GM04503 (cell line): ENCODE data around the gene OSBPL5.

Experiments
- DNase-seq: peaks from one replicate; pipeline ENCODE4 v3.0.0-alpha.2; 2012; ENCODE audit warnings: low read depth

The OSBPL5 gene

GRCh38 chr11:3162410-3163240, 2.5 kb downstream of the OSBPL5 start:
- no peak for DNase-seq

DNA sequence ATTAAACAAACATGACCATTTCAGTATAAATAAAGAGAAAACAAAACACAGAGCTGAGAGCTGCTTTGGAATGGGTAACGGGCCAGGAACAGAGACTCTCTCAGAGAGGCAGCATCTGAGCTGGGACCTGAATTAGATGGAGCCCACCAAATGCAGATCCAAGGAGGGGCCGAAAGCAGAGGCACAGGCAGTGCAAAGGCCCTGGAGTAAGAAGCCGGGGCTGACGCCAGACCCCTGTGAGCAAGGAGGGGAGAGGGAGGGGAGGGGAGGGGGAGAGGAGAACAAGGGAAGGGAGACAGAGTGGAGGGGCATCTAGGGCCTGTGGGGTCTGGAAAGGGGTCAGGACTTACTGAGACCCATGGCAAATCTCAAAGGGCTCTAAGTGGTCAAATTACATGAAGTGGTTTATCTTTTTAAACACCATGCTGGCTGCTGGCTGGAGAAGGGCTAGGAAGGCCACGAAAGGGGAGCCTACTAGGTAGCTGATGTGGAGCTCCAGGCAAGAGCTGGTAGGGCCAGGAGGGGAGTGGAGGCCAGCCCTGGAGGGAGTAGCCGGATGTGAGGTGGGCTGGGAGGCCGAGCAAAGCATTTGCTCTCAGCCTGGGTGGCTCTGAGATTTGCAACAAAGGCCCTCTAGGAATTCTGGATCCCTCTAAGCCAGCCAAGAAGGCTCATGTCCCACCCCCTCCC, 3.2 kb downstream of the OSBPL5 start:
- DNase-seq: no peak

GRCh38 chr11:3161309-3161708, 3.8 kb downstream of the OSBPL5 start:
- DNase-seq: no peak

DNA sequence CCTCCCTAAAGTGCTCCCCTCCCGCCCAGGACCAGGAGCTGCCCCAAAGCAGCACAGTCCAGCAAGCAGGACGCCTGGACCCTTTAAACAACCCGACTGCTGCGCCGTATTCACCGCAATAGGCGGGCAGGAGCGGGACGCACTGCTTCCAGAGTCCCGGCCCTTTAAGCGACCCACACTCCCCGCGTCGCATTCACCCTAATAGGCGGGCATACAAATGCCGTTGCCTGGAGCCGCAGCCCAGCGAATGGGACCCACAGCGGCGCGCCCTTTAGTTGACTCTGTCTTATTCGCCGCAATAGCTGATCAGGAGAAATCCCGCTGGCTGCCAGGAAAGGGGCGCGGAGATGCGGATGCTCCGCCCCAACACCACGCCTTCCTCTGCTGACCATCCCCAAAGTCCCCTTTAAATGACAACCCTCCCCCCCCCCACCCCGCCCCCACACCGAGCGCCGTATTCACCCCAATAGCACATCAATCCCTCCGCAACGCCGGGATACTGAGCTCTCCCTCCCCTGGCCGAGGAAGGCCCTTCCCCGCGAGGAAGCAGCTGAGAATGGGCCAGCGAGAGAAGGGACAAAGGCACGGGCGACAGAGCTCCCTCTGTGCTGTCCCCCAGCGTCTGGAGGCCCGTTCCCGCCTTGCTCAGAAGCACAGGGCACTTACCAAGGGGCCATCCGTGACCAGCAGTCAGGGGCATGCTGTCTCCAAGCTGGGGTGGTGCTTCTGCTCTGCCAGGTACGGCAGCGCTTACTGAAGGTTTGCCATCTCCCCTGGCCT, 4.7 kb downstream of the OSBPL5 start:
- DNase-seq: peak; percentile 53

GRCh38 chr11:3159296-3160190, 5.6 kb downstream of the OSBPL5 start:
- no peak for DNase-seq

DNA sequence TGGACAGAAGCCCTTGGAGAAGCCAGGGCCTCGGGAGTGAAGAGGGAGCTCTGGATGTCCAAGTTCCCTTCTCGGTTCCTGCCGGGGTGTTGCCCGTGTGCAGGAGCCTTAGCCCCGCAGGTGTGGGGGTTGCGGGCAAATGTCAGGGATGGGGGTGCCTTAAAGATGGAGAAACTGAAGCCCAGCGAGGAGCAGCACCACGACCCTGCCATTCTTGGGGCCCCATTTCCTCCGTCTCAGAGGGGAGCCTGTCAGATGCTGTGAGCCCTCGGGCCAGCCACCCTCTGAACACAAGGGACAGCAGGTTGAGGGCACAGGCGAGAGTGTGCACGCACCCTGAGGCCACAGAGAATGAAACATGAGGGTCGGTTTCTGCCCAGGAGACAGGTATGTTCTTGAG, 6.3 kb downstream of the OSBPL5 start:
- no peak for DNase-seq

DNA sequence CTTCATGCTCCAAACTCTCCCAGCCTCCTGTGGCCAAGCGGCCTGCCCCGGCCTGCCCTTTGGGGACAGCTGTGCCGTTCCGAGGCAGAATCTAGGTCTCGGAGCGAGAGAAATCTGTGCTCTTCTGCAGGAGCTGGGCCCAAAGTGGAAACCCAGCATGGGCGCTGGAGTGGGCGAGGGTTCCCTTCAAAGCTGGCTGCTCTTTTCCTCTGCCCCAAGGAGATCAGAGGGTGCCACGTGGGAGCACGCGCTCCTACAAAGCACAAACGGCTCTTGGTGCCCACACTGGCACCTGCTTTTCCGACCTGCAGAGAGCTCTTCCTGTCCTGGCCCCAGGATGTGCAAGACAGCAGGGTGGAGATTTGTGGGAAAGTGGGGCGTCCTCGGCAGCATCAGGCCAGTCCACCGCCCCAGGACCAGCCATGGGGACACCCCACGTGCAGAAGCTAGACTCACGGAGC, 6.9 kb downstream of the OSBPL5 start:
- no peak for DNase-seq

DNA sequence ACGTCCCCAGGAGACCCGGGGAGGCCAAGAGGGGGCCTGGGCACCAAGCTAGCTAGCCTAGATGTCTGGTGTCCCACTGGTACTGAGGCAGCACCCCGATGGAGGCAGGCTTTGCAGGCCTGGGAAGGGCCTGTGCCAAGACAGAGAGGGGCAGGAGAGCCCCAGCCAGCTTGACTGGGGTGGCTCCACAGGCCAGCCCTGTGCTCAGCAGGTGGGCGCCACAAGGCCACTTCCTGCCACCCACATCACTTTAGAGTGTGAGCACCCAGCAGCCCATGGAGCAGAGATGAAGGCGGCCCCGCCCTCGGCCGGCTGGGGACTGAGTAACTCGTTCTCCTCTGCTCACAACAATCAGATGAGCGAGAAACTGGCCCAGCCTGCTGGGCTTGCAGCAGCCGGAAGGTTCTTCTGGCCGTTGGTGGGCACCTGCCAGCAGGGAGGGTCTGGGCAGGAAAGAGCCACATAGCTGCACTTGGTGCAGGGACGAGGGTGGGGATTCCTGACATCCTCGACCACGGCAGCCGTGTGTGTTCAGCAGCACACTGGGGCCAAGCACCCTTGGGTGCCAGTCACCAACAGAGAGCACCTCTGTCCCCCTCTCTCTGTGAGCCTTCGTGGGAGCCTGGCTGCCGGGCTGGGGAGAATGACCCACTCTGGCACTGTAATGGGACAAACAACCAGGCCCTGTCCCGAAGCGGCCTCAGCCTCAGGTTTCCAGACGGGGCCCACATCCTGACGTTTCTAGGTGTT, 7.6 kb downstream of the OSBPL5 start:
- no peak for DNase-seq

- DNase-seq: no peak
Measured at GRCh38 chr11:3156661-3157311, 8.3 kb downstream of the OSBPL5 start.

DNA sequence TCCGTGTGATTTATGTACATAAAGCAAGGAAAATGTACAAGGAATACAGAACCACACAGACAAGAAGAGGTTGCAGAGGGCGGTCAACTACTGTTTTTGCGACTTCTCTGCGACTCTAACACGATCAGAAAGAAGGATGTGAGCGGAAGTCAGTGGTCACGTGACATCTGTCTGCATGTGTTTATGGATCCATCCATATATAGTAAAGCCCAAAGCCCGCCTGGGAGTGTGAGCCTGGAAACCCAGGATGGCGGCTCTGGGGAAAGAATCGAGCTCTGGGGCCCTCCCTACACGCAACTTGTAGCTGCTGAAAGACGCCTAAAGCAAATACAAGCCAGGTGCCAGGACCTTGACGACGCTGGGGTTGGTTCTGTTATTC, 8.8 kb downstream of the OSBPL5 start:
- no peak for DNase-seq

DNA sequence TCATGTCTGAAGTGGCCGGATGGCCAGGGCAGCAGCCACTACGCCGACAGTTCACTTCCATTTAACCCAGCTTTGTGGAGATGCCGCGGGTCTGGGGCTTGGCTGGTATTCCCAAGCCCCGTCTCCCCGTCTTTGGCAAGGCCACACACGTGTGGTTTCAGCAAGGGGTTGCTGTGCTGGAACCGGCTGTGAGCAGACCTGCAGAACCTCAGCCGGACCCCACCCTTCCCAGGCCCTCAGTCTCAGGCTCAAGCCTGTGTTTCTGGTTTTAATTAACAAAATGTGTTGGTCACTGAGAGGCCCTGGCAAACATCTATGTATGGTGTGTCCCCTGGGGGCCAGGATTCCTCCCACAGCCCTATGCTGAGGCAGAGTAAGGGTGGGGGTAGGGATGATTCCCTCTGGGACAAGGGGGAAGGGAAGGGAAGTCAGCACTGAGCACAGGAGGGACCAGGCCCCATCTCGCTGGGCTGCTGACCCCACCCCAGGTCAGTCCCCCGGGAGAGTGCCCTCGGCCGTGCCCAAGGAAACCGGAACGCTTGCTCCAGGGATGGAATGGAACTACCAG, 9.3 kb downstream of the OSBPL5 start:
- DNase-seq: peak; percentile 53

DNA sequence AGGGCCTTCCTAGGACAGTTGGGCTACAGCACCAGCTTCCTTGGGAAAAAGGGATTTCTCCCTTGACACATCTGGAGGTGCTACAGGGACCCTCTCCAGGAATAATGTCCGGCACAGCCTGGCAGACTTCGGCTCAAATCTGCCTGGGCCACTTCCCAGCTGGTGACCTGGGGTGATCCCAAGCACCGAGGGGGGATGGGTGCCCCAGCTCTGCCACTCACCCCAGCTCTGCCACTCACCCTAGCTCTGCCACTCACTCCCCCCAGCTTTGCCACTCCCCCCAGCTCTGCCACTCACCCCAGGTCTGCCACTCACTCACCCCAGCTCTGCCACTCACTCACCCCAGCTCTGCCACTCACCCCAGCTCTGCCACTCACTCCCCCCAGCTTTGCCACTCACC, 9.9 kb downstream of the OSBPL5 start:
- DNase-seq: no peak

- DNase-seq: no peak
Measured at GRCh38 chr11:3154001-3154599, 11.0 kb downstream of the OSBPL5 start.

- peak; percentile 39 for DNase-seq
Measured at GRCh38 chr11:3153291-3153861, 11.7 kb downstream of the OSBPL5 start.

- DNase-seq: no peak
Measured at GRCh38 chr11:3152471-3153110, 12.5 kb downstream of the OSBPL5 start.

DNA sequence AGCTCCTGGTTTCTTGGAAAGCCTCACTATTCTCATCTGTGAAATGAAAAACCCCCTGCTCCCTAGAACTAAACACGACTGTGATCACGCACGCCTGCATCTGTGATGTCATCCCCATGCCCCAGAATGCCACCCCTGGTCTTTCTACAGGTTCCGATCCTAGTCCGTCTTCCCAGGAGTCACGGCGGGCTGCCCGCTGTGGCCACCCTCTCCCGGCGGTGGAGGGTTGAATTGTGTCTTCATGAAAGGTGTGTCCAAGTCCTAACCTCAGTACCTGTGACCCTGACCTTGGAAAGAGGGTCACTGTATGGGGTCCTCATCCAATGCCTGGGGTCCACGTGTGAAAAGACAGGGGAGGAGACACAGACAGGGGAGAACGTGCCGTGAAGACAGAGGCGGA, 14.4 kb downstream of the OSBPL5 start:
- DNase-seq: no peak

DNA sequence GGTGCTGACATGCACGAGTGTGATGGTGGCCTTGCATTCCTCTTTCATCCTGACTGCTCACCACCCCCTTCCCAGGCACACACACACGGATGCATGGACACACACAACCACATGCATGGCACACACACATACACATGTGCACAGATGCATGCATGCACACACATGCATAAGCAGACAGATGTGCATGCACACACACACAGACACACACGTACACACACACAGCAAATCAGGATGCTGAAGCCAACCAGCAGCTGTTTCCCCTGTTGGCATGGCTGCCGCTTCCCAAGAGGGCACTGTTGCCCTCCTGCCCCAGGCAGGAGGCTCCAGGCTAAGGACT, 15.3 kb downstream of the OSBPL5 start:
- no peak for DNase-seq

DNA sequence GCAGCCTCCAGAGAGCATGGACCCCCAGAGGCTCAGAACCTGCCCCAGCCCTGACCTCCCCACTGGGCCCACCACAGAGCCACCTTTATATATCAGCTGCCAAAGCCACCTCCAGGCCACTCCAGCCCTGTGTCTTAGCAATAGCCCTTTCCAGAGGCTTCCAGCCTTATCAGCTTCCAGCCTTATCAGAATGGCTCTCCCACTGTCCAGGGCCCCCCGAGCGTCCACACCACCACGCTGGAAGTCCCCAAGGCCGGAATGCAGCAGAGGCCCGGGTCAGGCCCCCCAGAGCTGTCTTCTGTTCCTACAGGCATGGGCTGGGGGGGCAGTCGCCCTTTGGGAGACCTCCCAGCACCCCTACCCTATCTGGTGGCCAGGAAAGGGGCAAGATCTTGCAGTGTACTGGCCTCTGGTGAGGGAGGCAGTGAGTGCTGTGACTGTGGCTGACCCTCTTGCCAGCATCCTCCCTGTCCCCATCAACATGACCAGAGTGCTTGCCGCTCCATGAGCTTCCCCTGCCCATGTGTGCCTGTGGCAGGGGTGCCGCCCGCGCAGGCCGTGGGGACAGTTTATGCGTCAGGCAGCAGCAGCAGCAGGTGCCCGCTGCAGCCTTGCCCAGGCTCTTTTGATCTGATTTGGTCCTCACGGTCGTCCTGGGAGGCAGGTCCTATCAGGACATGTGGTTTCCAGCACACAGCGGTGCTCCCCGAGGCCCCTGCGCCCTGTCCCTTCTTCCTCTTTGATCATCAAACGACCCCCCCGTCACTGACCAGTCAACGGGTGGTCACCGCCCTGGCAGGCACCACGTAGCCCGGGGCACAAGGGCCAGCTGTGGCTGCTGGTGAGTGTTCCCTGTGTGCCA, 15.9 kb downstream of the OSBPL5 start:
- no peak for DNase-seq
